GM19455 (cell line): ENCODE data around the gene CLEC9A.

Experiments
- ATAC-seq: cut with Tn5 transposase; IDR thresholded peaks from one replicate; pipeline ENCODE4 v1.9.1; 2021; ENCODE audit not compliant: unreplicated experiment

Gene CLEC9A

DNA sequence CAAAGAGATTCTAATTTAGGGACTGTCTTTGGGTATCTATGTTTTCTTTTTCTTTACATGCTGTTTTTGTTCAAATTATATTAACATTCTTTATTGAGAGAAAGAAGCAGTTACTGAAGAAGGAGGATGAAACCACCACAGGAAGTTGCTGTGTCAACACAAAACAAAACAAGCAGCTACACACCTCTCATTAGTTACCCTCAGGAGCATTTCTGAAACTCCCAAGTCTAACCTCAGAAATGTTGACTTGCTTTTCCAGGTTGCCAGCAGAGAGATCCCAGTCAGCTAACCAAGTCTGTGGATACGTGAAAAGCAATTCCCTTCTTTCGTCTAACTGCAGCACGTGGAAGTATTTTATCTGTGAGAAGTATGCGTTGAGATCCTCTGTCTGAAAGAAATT lies 34.8 kb downstream of the CLEC9A start:
- no peak for ATAC-seq

DNA sequence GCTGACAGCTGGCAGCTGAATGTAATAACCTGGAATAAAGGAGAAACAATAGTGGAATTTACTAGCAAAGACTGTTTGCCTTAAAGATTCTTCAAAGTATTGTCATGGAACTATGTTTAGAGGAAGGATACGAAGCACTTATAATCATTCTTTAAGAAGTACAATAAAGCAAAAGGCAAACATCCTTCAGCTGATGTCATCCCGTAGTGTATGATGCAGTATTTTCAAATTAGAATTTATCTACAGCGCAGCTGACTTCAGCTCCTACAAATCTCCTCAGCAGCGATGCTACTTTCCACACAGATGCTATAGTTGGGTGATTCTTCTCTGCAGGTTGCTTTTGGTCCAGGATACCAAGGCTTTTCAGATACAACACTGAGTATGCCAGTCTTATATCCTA lies 36.8 kb downstream of the CLEC9A start:
- no peak for ATAC-seq

DNA sequence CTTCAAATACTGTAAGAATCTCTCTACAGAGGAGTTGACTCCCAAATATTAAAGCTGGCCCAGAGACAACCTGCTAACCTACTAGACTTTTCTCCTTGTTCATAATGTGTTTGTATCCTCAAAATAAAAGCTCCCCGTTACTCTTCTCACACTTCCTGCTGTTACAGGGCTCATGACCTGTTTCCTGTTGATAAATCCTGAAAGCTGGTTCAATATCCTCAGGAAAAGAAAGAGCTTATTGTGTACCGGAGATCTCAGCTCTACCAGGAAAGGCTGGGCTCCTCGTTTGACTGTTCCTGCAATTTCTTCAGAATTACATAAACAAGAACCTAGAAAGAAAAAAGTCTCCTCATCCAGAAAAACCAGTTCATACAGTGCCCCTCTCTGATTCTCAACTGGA lies 37.5 kb downstream of the CLEC9A start:
- no peak for ATAC-seq

DNA sequence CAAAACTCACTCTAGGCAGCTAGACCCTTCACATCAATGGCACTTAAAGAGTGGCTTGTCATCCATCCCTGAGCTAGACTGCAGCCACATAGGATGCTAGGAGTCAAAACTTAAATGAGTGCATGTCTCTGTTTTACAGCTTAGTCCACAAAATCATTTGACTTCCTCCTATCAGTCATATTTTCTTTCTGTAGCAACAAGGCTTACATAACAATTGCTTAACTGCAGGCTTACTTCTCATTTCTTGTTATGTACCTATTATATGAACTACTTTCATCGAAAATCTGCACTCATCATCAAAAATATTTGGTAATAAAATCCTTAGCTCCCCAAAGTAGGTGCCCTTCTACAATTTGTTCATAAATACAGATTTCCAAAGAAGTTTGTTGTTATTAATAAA lies 38.2 kb downstream of the CLEC9A start:
- no peak for ATAC-seq

DNA sequence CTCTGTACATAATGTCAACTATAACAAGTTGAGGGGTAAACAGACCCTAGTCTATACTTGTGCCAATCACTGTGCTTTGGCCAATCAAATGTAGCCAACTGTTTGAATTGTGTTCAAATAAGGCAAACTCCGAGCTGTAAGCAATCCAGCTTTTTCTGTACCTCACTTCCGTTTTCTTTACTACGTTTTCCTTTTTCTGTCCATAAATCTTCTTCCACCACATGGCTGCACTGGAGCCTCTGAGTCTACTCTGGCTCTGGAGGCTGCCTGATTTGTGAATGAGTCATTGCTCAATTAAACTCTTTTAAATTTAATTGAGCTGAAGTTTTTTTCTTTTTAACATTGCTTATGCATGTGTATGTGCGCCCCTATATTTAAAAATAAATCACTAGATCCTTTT lies 38.6 kb downstream of the CLEC9A start:
- no peak for ATAC-seq

DNA sequence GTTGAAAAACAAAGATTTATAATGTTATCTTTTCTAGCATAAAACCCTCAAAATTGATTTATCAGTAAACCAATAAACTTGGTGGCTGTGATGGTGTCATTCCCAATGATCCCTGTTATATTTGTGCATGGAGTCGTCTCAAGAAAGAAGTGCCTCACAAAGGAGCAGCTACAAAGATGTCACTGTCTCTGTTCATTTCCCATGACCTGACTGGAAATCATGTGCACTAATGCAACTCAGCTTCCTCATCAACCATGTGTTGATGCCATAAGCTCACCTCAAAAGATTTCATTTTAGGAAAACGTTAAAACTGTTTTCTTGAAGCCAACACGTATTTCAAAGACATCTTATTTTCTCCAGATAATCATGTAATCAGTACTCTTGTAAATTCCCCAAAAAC lies 39.5 kb downstream of the CLEC9A start:
- ATAC-seq, result no peak

DNA sequence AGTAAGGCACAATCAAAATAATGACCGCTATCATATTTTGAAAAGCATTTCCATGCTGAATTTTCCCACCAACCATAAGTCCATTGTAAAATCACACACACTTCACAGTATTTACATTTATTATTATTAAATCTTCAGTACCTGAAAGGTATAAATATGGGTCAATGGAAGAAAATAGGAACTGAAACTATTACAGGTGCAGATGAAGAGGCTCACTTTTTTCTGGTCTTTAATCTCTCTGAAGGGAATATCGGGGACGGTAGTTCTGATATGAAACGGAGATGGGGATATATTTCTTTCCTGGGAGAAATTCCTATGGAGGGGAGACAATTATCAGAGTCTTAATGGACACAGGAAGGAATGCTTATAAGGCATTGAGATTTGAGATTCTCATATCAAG lies 39.9 kb downstream of the CLEC9A start:
- ATAC-seq, result no peak

DNA sequence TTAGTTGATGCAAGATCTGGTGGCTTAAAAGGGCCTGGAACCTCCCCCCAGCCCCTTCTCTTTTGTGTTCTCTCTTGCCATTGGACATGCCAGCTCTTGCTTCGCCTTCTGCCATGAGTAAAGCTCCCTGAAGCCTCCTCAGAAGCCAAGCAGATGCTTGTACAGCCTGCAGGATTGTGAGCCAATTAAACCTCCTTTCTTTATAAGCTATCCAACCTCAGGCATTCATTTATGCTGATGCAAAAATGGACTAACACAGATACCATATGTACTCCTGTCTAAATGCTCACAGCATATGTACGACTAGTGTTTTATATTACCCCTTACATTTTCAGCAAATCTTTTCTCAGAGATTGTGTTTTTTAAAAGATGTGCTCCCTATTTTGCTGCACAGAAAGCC lies 41.6 kb downstream of the CLEC9A start:
- no peak for ATAC-seq

DNA sequence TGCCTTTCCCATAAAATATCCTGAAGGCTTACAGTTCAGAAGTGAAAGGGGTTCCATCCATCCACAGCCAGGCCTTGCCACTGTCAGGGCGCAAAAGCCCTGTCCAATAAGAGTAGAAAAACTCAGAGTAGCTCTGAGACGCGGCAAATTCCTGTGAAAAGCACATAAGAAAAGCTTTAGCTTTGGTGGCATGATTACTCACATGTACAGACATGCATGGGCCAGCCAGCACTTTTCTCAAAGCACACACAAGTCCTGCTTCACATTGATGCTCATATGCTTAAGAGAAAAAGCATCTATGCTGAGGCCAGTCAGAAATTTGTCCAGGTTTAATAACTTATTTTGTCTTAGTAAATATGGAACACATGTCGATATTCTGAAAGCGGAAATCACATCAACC lies 42.8 kb downstream of the CLEC9A start:
- ATAC-seq, result no peak

DNA sequence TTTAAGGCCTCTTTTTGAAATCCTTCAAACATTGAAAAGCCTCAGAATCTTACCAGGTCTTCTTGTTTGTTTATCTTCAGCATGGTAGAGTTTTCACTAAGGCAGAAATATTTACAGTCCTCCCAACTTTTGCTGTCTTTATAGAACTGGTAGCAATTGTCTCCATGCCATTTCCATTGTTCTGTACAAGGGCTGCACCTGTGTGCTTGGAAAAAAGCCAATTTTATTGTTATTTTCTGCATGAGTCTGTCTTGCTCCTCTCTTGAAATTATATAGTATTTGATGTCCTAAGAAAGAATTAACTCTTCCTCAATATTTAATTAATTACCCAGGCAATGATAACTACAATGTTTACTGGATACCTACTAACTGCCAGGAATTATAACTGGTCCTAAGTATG lies 45.0 kb downstream of the CLEC9A start:
- no peak for ATAC-seq

DNA sequence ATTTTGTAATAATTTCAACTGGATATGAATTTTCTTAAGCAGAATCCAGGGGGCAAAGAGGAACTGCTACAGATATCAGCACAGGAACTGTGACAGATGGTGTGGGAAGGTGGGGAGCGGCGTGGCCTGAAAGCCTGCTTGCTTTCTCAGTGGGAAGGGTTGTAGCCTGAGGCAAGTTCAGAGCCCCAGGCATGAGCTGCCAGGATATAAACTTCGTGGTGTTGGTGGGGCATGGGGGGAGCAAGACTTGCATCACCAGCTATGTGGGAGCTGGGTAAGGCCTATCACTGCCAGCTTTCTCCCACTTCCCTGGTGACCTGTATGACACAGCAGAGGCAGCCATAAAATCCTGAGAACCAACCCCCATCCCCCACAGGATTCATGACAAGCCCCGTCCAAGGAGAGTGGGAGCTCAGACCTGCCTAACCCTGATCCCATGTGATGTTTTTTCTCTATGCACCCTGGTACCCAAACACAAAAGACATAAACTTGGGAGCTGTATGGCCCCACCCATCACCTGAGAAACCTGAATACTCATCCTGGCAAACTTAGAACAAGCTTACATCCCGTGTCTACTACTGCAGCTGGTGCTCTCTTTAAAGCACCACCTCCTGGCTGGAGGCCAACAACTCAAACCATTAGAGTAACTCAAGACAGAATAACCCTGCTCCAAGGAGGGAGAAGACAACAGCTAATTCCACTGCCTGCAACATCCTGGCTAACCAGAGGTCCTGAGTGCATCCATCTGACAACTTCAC lies 51.8 kb downstream of the CLEC9A start:
- ATAC-seq, result no peak

DNA sequence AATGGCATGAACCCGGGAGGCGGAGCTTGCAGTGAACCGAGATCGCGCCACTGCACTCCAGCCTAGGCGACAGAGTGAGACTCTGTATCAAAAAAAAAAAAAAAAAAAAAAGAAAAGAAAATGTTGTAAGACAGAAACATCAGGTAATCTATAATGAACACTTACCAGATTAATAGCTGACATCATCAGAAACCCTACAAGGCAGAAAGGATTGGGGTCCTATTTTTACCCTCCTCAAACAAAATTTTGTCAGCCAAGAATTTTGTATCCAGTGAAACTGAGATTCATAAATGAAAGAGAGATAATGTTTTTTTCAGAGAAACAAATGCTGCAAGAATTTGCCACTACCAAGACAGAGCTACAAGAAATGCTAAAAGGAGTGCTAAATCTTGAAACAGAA lies 54.3 kb downstream of the CLEC9A start:
- no peak for ATAC-seq

DNA sequence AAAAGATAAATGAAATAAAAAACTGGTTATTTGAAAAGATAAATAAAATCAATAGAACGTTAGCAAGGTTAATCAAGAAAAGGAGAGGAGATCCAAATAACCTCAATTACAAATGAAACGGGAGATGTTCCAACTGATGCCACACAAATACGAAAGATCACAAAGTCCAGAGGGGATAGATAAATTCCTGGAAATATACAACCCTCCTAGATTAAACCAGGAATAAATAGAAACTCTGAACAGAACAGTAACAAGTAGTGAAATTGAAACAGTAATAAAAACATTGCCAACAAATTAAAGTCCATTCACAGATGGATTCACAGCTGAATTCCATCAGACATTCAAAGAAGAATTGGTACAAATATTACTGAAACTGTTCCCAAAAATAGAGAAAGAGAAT lies 55.9 kb downstream of the CLEC9A start:
- ATAC-seq, result no peak

DNA sequence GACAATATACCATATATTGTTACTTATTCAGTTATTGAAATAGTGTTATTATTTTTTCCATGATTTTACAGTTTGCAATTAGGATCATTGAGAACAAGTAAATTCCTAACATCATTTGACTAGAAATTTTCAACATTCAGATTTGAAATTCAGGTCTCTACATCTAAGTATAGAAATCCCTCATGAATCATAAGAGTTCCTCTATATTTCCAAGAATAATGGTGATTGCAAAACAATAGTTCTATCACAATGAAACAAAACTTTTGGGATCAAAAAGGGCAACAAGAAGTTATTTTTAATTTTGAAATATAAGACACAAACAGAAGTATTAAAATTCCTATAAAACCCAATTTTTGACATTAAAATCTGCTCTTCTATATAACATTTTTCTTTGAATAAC lies 57.5 kb downstream of the CLEC9A start:
- no peak for ATAC-seq

DNA sequence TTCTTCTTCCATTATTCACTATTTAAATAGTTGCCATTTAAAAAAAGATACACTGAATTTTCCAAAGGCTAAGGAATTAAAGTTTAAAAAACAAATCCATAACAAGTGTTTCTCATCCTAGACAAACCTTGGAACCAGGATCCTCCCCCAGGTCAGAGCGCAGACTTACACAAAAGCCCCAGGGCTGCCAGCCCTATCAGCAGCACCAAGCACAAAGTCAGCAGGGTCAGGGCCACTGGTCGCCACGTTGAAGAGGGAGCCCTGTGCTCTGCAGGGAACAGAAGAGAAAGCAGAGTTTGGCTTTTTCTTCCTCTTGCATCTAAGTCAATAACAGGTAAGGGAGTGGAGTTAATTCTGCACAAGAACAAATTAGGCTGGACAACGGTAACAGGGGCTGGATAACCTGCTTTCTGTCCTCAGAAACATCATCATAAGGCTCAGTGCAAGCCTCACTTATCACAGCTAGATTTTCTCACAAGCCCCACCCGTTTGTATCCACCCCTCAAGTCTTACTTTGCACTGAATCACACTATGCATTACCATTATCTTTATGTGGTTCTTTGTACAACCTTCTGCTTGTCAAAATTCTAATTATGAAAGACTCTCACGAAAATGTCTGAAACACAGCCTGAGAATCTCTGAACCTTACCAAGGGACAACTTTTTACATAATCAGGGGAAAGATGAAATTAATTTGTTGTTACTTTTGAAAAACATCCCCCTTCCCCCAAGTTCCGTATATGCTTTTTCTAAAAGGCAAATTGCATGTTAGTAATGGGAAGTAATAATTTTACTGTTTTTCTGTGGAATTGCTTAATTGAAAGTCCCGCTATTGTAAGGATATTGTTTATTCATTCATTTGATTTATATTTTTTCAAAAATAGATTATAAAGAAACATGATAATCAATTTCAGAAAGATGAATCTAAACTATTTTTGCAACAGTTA lies 58.7 kb downstream of the CLEC9A start:
- no peak for ATAC-seq

DNA sequence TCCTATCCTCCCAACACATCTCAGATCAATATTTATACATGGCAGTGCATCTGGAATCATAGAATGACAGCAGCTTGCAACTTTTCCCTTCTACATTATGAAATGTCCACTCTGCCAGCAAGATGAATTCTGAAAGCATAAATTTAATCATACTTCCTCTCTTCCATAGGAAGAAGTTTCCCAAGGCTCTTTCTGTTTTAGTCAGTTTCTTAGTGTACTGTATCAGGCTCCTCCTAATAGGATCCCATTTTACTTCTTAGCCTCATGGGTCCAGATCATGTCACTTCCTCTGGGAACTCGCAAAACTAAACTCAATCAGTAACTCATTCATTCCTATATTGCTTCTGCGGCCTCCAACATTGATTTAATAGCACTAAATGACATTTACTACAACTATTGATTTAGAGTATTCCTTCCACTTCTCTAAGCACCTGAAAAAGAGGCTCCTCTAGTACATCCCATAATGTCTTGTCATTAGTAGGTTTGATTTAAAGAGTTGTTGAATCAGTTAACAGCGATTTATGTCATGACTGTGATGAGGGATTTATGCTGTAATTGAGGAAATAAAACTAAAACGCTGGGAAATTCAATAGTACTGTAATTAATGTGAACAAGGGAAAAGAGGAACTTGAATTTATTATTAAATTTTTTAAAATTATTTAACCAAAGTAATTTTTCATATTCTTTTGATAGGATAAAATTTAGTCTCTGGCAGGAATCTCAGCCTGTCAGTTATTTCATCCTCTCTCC lies 64.3 kb downstream of the CLEC9A start:
- ATAC-seq, result no peak

DNA sequence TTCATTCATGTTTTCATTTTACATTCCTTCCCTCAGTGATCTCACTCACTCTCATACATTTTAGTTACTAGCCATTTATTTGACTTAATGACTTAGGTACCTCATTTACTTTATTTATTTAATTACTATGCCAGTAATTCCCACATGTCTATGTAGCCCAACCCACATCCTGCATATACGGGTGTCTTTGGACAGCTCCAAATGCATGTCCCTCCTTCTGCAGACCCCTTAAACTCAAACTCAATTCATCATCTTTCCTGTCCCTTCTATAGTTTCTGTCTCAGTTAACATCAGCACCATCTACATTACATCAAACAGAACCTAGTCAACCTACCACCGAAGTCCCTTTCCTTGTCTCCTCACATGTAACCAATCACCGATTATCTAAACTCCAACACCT lies 65.5 kb downstream of the CLEC9A start:
- no peak for ATAC-seq

DNA sequence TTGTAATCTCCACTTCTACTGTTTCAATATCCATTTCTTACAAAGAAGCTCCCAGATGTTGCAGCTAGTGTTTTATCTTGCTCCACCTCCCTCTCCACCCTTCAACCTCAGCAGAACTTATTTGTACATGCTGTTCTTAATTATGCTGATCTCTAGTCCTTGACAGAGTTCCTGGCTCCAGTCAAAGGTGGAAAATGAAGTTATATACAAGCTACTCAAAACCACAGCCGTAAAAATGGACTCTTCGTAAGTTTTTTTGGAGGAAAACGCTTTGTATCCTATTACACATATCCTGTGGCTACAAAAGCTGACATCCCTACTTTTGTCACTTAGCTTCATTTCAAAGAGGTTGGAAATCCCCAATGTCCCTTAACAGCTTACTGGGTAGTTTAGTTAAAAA lies 67.0 kb downstream of the CLEC9A start:
- ATAC-seq, result no peak

DNA sequence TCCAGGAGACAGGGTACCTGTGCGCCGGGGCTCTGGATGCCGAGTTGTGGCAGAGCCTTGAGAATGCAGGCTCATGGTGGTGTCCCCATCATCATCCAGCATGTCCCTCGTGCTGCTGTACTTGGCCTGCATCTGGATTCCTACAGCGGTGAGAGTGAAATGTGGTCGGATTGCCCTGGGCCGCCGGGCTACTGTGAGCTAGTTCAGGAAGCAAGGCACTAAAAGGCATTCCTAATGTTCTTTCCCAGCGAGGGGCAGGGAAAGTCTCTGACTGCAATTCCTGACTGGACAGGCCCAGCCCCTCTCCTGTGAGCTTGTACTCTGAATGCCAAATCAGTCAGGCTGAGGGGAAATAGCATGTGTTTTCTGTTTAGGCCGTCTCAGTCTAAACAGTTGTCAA lies 68.3 kb downstream of the CLEC9A start, which contains the start of gene CLEC1A:
Gene CLEC1A (minus strand): TSS at position 195 of the 400 bp plus-strand sequence. CDS start 63 bp downstream, at position 132.
- no peak for ATAC-seq

DNA sequence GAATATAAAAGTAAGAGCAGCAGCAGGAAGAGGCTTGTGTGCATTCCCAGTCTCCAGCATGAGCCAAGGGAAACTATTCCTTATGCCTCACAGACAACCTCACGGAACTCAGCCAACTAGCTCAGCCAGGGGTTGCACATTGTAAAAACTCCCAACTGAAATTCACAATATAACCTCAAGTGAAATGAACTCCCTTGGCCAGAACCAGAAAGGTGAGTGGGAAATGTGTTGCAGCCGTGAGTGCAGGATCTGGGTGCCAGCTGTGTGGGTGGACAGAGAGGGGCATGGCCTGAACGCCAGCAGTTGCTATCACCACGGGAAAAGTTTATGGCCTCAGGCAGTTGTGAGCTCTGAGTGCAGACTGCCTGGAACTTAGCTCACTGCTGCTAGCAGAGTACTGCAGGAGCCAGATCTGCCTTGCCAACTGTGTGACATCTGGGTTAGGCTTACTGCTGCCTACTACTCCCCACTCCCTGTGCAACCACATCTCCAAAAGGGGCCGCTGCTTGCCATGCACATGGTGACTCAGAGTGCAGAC lies 70.6 kb downstream of the CLEC9A start:
- no peak for ATAC-seq

DNA sequence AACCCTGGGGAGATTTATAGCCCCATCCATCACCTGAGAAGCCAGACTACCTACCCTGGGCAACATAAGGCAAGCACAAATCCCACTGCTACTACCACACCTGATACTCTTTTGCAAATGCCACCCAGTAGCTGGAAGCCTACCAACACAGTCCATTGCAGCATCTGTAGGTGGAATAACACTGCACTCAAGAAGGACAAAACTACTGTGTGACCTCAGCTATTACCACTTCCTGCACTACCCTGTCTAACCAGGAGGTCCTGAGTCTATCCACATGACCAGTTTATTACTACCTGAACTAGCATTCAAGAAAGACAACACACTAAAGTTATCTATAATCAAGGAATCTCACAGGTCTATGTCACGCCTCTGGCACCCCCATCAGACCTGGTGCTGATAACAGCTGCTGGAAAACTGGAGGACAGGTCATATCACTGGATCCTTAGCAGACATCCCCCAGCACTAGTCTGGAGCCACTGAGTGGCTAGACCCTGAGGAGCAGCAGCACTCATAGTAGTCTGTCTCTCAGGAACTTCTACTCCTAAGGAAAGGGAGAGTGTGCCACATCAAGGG lies 71.3 kb downstream of the CLEC9A start:
- ATAC-seq, result no peak
